IMR-90 (cell line): ENCODE data around the gene MRPL58. TPM values are rescaled to one million over a fixed set of nuclear protein-coding genes. Genes with fewer than 3 reads are reported as not detected.
A peak's percentile ranks its signal among the peaks of the same experiment; 100 is the strongest.

Experiments
- ATAC-seq: fragments of 200-7000 bp; cut with Tn5 transposase; 2 replicates; pipeline ENCODE4 v1.9.1; 2020; ENCODE audit warnings: low read depth, mild to moderate bottlenecking, moderate library complexity
- BruUV-seq: library from RNA; stranded (reverse); fragments of 400-500 nt; replicated peaks from 2 replicates; lab custom pipeline; 2021; lab: Mats Ljungman, UMichigan
- CTCF ChIA-PET: fragments of 300-600 bp; formaldehyde crosslinking; extraction: SDS; loops from one replicate; lab custom pipeline; 2021; ENCODE audit warnings: antibody characterized with exemption; lab: Yijun Ruan, JAX
- POLR2A ChIA-PET: fragments of 300-600 bp; sonication (Branson Sonifier 250); formaldehyde crosslinking; loops from one replicate; lab custom pipeline; 2022; ENCODE audit warnings: antibody characterized with exemption; ENCODE audit not compliant: unreplicated experiment; lab: Charles Lee
- DNase-seq: peaks from one replicate; pipeline ENCODE4 v3.0.0; 2013
- H2AFZ ChIP-seq: replicated peaks from 2 replicates; pipeline ENCODE3; 2013; ENCODE audit warnings: low read length, mild to moderate bottlenecking; ENCODE audit not compliant: poor library complexity
- H2AK5ac ChIP-seq: 2 replicates; pipeline ENCODE4 v1.6.1; 2013; ENCODE audit warnings: low read depth, low read length, inconsistent platforms
- H2AK9ac ChIP-seq: replicated peaks from 2 replicates; pipeline ENCODE3; 2013; ENCODE audit warnings: mild to moderate bottlenecking, low read depth, low read length, moderate library complexity; ENCODE audit not compliant: poor library complexity
- H2BK120ac ChIP-seq: 2 replicates; pipeline ENCODE4 v1.6.1; 2013; ENCODE audit warnings: low read depth, low read length, inconsistent platforms
- H2BK15ac ChIP-seq: 3 replicates; pipeline ENCODE4 v1.6.1; 2013; ENCODE audit warnings: low read depth, low read length, inconsistent platforms
- H2BK20ac ChIP-seq: 2 replicates; pipeline ENCODE4 v1.6.1; 2013; ENCODE audit warnings: low read depth, mild to moderate bottlenecking, inconsistent platforms, low read length, moderate library complexity
- H2BK5ac ChIP-seq: 2 replicates; pipeline ENCODE4 v1.6.1; 2013; ENCODE audit warnings: mild to moderate bottlenecking, low read depth, low read length, inconsistent platforms; ENCODE audit not compliant: poor library complexity, severe bottlenecking
- H3K14ac ChIP-seq: replicated peaks from 2 replicates; pipeline ENCODE4 v1.6.1; 2013; ENCODE audit warnings: low read depth, low read length, inconsistent platforms
- H3K18ac ChIP-seq: 2 replicates; pipeline ENCODE4 v1.6.1; 2013; ENCODE audit warnings: low read depth, low read length, control low read depth
- H3K23ac ChIP-seq: 2 replicates; pipeline ENCODE4 v1.6.1; 2013; ENCODE audit warnings: low read depth, low read length, inconsistent platforms
- H3K27ac ChIP-seq: 2 replicates; pipeline ENCODE4 v1.5.1; 2013; ENCODE audit warnings: mild to moderate bottlenecking, control low read depth, low read length; ENCODE audit not compliant: insufficient read depth
- H3K27me3 ChIP-seq: 2 replicates; pipeline ENCODE4 v1.6.1; 2013; ENCODE audit warnings: low read length; ENCODE audit not compliant: control insufficient read depth, insufficient read depth
- H3K36me3 ChIP-seq: 2 replicates; pipeline ENCODE4 v1.6.1; 2013; ENCODE audit warnings: low read length, mixed read lengths; ENCODE audit not compliant: control insufficient read depth, insufficient read depth
- H3K4ac ChIP-seq: 2 replicates; pipeline ENCODE4 v1.6.1; 2013; ENCODE audit warnings: low read depth, low read length, inconsistent platforms
- H3K4me1 ChIP-seq: 2 replicates; pipeline ENCODE4 v1.6.1; 2013; ENCODE audit warnings: low read length, mixed read lengths; ENCODE audit not compliant: control insufficient read depth, insufficient read depth
- H3K4me2 ChIP-seq: 2 replicates; pipeline ENCODE4 v1.6.1; 2013; ENCODE audit warnings: low read depth, mild to moderate bottlenecking, control low read depth, low read length, moderate library complexity
- H3K4me3 ChIP-seq: 2 replicates; pipeline ENCODE4 v1.5.1; 2013; ENCODE audit warnings: low read depth, mild to moderate bottlenecking, control low read depth, low read length, moderate library complexity; ENCODE audit not compliant: insufficient read depth
- H3K56ac ChIP-seq: 2 replicates; pipeline ENCODE4 v1.6.1; 2013; ENCODE audit warnings: low read length, inconsistent platforms; ENCODE audit not compliant: insufficient read depth; ENCODE audit errors: extremely low read depth
- H3K79me1 ChIP-seq, 2 experiments: 2 replicates each; pipeline ENCODE4 v1.6.1; 2013; ENCODE audit warnings: low read length in 2 of 2, inconsistent platforms in 1 of 2, low read depth in 1 of 2
- H3K9ac ChIP-seq: 2 replicates; pipeline ENCODE4 v1.6.1; 2013; ENCODE audit warnings: low read depth, low read length, control low read depth
- H3K9me1 ChIP-seq: 2 replicates; pipeline ENCODE4 v1.6.1; 2013; ENCODE audit warnings: low read length, inconsistent platforms; ENCODE audit not compliant: insufficient read depth
- H3K9me3 ChIP-seq: 2 replicates; pipeline ENCODE4 v1.6.1; 2013; ENCODE audit warnings: low read length; ENCODE audit not compliant: control insufficient read depth, insufficient read depth
- H4K20me1 ChIP-seq: 2 replicates; pipeline ENCODE4 v1.6.1; 2013; ENCODE audit warnings: low read length, inconsistent platforms; ENCODE audit not compliant: insufficient read depth
- H4K5ac ChIP-seq: 2 replicates; pipeline ENCODE4 v1.6.1; 2013; ENCODE audit warnings: mild to moderate bottlenecking, low read depth, low read length, control low read depth
- H4K8ac ChIP-seq, 2 experiments: 2 replicates each; pipeline ENCODE4 v1.6.1; 2013; ENCODE audit warnings: low read depth in 2 of 2, low read length in 2 of 2, control low read depth in 1 of 2, inconsistent platforms in 1 of 2
- H4K91ac ChIP-seq: 2 replicates; pipeline ENCODE4 v1.6.1; 2013; ENCODE audit warnings: low read depth, low read length, inconsistent platforms; ENCODE audit not compliant: insufficient read depth
- BHLHE40 ChIP-seq: fragments of 150-350 bp; IDR thresholded peaks from 2 replicates; pipeline ENCODE4 v1.6.1; 2016; ENCODE audit warnings: mild to moderate bottlenecking, low read depth, low read length
- CEBPB ChIP-seq: IDR thresholded peaks from 2 replicates; pipeline ENCODE4 v1.6.1; 2012; ENCODE audit warnings: low read depth, low read length, improper control_type of control experiment
- CHD1 ChIP-seq: IDR thresholded peaks from 2 replicates; pipeline ENCODE4 v1.6.1; 2012; ENCODE audit warnings: low read depth, low read length, improper control_type of control experiment
- FOS ChIP-seq: fragments of 150-350 bp; IDR thresholded peaks from 2 replicates; pipeline ENCODE4 v1.6.1; 2016; ENCODE audit warnings: low read depth, low read length
- MAFK ChIP-seq: IDR thresholded peaks from 2 replicates; pipeline ENCODE4 v1.6.1; 2012; ENCODE audit warnings: low read depth, low read length, improper control_type of control experiment
- MXI1 ChIP-seq: IDR thresholded peaks from 2 replicates; pipeline ENCODE4 v1.6.1; 2012; ENCODE audit warnings: low read depth, mild to moderate bottlenecking, low read length, moderate library complexity, borderline replicate concordance
- NFE2L2 ChIP-seq: fragments of 150-350 bp; IDR thresholded peaks from 2 replicates; pipeline ENCODE4 v1.6.1; 2016; ENCODE audit warnings: low read depth, mild to moderate bottlenecking, low read length
- RAD21 ChIP-seq: IDR thresholded peaks from 2 replicates; pipeline ENCODE4 v1.6.1; 2012; ENCODE audit warnings: low read length, improper control_type of control experiment
- RCOR1 ChIP-seq: IDR thresholded peaks from 2 replicates; pipeline ENCODE4 v1.6.1; 2012; ENCODE audit warnings: mild to moderate bottlenecking, low read length, improper control_type of control experiment; ENCODE audit not compliant: insufficient replicate concordance
- USF2 ChIP-seq: fragments of 150-350 bp; IDR thresholded peaks from 2 replicates; pipeline ENCODE4 v1.6.1; 2017; ENCODE audit warnings: mild to moderate bottlenecking, antibody characterized with exemption, low read length, low read depth
- WGBS, 2 experiments: methylation state at CpG; one replicate each; pipeline versions ENCODE4 v1.1.5 to v1.1.7; 2013; ENCODE audit warnings: missing lambda C conversion rate in 2 of 2; ENCODE audit not compliant: insufficient read length in 1 of 2; ENCODE audit errors: extremely low coverage in 2 of 2; 5-methylcytosine and 5-hydroxymethylcytosine counted together
- dilution Hi-C: fragments of 300-500 bp; cut with HindIII; formaldehyde crosslinking; loops from one replicate; pipeline ENCODE4 v1.14.3; 2018; ENCODE audit warnings: low sequenced_read_pairs; ENCODE audit not compliant: unreplicated experiment
- in situ Hi-C: fragments of 300-500 bp; cut with MboI; formaldehyde crosslinking; loops from 3 replicates; pipeline ENCODE4 v1.14.3; 2019; ENCODE audit warnings: low sequenced_read_pairs, inconsistent platforms, mixed read lengths
- intact Hi-C: fragments of 100-400 bp; cut with micrococcal nuclease; formaldehyde crosslinking; loops from 2 replicates; pipeline ENCODE4 v1.10.0; 2022
- polyA plus RNA-seq, 3 experiments: library from polyadenylated mRNA; depleted of rRNA; stranded (reverse); fragments of >200 nt; gene quantifications; 2 replicates each; pipeline ENCODE4 v1.2.3, GENCODE V29; 2012; ENCODE audit warnings: low replicate concordance in 1 of 3
- total RNA-seq: library from RNA; depleted of rRNA; stranded (reverse); fragments of >200 nt; gene quantifications from 2 replicates; pipeline ENCODE4 v1.2.3, GENCODE V29; 2012
- TF ChIP-seq, protein P1 (sequence below): fragments of 150-350 bp; IDR thresholded peaks from 2 replicates; pipeline ENCODE4 v1.6.1; 2016; ENCODE audit warnings: low read depth, mild to moderate bottlenecking, low read length, moderate library complexity, borderline replicate concordance
- TF ChIP-seq, protein P2 (sequence below): conservative IDR thresholded peaks from 2 replicates; pipeline ENCODE4 v1.5.1; 2012; ENCODE audit warnings: mild to moderate bottlenecking, low read depth, low read length, improper control_type of control experiment

Gene MRPL58
- total and polyA plus RNA-seq, 2 of the 4 experiments (the other 2 are of a cell fraction), result 42.5 to 53.0 TPM

- Histone ChIP-seq H3K14ac (no peak overlapping the region), H4K91ac (no peak overlapping the region), H4K5ac (no peak overlapping the region), H3K56ac (no peak overlapping the region), H2BK20ac (no peak overlapping the region), H4K20me1 (0 out of 2 replicates have a peak, but pooled peaks cover 3% of the 10 kb centered on the region), H3K79me1 (peaks cover 26 to 61% of the 10 kb centered on the region in 2 experiments), H3K27ac (no peak overlapping the region), H3K4me1 (no peaks in the 10 kb centered on the region; the same call in 1 of the 2 replicates), H3K4me3 (no peak overlapping the region), H3K4me2 (no peak overlapping the region), H3K27me3 (no peaks in the 10 kb centered on the region), H4K8ac (no peak overlapping the region), H3K36me3 (peaks cover 19% of the 10 kb centered on the region), H3K9me1 (peaks cover 3% of the 10 kb centered on the region; the same call in 1 of the 2 replicates), H2AFZ (no peak overlapping the region), H3K9ac (no peak overlapping the region), H2BK15ac (no peak overlapping the region), H3K18ac (no peak overlapping the region), H3K23ac (peak overlapping the region; percentile 42; the same call in 1 of the 2 replicates), H2BK5ac (no peak overlapping the region), H3K9me3 (no peaks in the 10 kb centered on the region), H2BK120ac (no peak overlapping the region), H2AK5ac (no peak overlapping the region), H2AK9ac (no peak overlapping the region), H3K4ac (no peak overlapping the region)
- in situ Hi-C loops (no loop called here), intact Hi-C loops (loop anchor here (5.0 kb wide), 1 partner anchor 82 kb away; no protein-coding TSS in a partner anchor), dilution Hi-C loops (no loop called here)
- ChIA-PET POLR2A (no interaction called here), CTCF (no interaction called here)
- ATAC-seq (no peak), DNase-seq (no peak)
- TF ChIP-seq MXI1, result no peak
- no peak for TF ChIP-seq USF2
- no peak for TF ChIP-seq RAD21
- TF ChIP-seq, protein P1, sequence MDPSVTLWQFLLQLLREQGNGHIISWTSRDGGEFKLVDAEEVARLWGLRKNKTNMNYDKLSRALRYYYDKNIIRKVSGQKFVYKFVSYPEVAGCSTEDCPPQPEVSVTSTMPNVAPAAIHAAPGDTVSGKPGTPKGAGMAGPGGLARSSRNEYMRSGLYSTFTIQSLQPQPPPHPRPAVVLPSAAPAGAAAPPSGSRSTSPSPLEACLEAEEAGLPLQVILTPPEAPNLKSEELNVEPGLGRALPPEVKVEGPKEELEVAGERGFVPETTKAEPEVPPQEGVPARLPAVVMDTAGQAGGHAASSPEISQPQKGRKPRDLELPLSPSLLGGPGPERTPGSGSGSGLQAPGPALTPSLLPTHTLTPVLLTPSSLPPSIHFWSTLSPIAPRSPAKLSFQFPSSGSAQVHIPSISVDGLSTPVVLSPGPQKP, result no peak
- TF ChIP-seq CHD1, result no peak
- TF ChIP-seq CEBPB, result no peak
- TF ChIP-seq NFE2L2, result no peak
- TF ChIP-seq BHLHE40, result no peak
- TF ChIP-seq RCOR1, result no peak
- TF ChIP-seq FOS, result no peak
- TF ChIP-seq MAFK, result no peak
- TF ChIP-seq, protein P2, sequence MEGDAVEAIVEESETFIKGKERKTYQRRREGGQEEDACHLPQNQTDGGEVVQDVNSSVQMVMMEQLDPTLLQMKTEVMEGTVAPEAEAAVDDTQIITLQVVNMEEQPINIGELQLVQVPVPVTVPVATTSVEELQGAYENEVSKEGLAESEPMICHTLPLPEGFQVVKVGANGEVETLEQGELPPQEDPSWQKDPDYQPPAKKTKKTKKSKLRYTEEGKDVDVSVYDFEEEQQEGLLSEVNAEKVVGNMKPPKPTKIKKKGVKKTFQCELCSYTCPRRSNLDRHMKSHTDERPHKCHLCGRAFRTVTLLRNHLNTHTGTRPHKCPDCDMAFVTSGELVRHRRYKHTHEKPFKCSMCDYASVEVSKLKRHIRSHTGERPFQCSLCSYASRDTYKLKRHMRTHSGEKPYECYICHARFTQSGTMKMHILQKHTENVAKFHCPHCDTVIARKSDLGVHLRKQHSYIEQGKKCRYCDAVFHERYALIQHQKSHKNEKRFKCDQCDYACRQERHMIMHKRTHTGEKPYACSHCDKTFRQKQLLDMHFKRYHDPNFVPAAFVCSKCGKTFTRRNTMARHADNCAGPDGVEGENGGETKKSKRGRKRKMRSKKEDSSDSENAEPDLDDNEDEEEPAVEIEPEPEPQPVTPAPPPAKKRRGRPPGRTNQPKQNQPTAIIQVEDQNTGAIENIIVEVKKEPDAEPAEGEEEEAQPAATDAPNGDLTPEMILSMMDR, result no peak
- no TSS peak for BruUV-seq
- no CpG with 5 or more reads among the region's 7 CpGs for WGBS, 2 experiments
These were observed 32.2 kb downstream of the MRPL58 start for GRCh38 chr17:75044716-75045115.
